Measurements from ENCODE around the gene ZNG1A.
"Not testable (repeated sequence)": the region's sequence is repeated elsewhere in the genome, so short reads cannot be mapped to it uniquely, and the experiment has no call there.

Gene ZNG1A

GRCh38 chr9:178970-179383, at the start of gene ZNG1A:
Gene ZNG1A (minus strand): TSS chr9:179056. CDS start chr9:178969, 87 bp downstream.
- DNase-seq, result peak; percentile 81

- no peak for DNase-seq
These were observed 49.0 kb upstream of the ZNG1A start for GRCh38 chr9:227860-228259.

DNA sequence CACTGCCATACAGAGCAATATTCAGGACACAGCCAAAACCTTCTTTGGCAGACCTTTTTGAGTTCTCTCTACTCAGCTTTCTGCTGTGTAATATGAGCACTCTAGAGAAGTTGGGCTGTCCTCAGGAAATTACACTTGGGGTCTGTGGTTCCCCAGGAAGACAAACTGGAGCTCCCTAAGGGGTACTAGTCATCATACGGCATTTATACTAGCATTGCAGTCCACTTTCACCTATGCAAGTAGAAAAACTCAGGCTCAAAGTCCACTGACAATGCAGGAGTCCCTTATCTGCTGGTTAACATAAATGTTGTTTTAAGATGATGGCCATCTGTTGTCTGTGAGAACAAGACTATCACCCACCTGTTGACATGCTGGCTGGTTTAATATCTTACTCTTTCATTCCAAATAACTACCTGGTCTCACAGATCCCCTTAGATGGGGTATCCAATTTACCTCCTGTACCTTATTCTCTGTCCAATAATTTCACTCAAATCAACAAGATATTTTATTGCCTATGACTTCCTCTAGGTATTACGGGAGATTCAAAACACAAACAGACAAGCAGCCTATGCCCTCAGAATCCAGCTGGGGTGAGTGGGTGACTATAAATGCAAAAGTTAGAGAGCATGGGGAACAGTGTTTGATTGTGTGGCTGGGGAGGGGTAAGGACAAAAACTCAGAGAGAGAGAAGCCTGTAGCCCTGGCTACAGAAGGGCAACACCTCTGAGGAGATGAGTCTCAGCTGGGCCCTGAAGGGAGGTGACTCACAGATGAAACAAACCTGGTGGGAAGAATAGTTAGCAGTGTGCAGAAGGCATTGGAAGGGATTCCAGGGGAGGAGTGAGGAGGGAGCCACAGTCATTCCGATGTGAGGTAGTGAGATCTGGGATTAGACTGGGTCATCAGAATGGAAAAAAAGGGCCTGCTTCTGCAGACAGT, 46.0 kb upstream of the ZNG1A start:
- no peak for DNase-seq

DNA sequence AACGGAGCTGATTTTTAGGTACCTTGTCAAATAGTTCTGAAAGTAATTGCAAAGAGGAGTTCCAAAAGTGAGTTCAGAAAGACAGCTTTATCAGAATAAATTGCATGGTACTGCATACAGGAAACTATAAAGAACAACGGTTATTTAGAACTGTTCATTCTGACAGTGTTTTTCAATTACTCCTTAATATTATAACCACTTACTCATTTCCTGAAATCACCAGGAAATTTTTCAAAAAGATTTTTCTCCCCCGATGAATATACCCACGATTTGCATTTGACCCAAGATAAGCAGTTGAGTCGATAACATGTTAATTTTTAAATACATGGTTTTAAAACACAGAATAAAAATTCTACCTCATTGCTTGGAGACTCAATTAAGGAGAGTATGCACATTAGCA, 45.2 kb upstream of the ZNG1A start:
- no peak for DNase-seq

- no peak for DNase-seq
These were observed 44.3 kb upstream of the ZNG1A start for GRCh38 chr9:223152-223551.

- no peak for DNase-seq
These were observed 43.3 kb upstream of the ZNG1A start for GRCh38 chr9:221989-222776.

GRCh38 chr9:219670-220365, 41.0 kb upstream of the ZNG1A start:
- no peak for DNase-seq

DNA sequence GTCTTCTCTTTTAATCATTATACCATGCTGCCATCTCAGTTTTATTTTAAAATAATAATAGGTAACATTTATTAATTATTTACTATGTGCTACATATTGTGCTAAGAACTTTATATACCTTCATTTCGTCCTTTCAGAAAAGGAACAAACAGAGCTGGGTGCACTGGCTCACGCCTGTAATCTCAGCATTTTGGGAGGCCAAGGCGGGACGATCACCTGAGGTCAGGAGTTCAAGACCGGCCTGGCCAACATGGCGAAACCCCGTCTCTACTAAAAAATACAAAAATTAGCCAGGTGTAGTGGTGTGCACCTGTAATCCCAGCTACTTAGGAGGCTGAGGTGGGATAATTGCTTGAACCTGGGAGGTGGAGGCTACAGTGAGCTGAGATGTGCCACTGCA, 40.2 kb upstream of the ZNG1A start:
- DNase-seq, result not testable (repeated sequence)

GRCh38 chr9:217950-218349, 39.1 kb upstream of the ZNG1A start:
- no peak for DNase-seq

DNA sequence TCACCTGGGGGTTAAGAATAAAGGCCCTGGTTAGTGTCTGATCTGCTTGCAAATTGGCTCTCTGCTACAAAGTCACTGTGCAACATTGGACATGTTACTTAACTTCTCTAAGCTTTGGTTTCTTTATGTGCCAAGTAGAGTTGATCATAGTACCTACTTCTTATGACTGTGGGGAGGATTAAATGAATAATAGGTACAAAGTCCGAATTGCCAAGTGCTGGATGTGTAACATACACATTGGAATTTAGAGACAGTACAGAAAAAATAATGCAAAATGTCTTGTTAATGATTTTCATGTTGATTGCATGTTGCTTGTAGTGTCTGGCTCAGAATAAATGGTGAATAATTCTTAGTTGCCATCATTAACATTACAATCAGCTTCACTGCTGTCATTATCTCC, 38.0 kb upstream of the ZNG1A start:
- no peak for DNase-seq

- DNase-seq, result peak; percentile 8
These were observed 36.8 kb upstream of the ZNG1A start for GRCh38 chr9:215631-216155.

DNA sequence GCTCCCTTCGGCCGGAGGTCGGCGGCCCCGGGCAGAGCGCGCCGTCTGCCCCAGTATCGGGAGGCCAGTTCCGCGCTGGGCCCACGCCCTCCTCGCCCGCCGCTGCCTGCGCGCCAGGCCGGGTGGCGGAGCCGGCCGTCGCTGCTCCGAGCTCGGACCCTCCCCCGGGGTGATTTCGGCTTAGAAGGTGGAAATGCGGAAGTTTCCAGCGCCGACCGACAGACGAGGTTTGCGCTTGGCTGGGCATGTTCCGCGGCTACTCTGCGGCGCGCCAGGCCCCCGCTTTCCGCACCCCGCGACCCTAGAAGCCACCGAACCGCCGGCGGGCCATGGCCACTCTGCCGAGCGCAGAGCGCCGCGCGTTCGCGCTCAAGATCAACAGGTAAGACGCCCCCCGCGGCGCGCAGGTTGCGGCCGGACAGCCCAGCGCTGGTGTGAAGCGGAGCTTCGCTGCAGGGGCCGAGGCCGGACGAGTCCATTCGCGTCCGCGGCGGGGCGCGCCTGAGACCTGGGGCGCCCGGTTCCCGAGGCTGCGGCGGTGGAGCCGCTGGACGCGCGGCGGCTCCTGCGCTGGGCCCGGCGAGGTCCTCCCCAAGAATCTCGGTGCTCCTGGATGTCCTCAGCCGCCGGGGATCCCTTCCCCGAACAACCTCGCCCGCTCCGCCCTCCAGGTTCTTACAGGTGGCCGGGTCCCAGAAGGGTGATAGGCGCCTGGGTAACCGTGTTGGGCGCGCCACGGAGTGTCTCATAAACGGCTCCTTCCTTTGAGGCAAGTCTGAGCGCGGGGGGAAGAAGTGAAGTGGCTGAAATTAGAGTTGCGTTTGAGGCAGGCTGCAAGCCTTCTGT, 36.0 kb upstream of the ZNG1A start, which contains the start of gene DOCK8:
Gene DOCK8 (plus strand): TSS at position 218 of the 846 bp plus-strand sequence. CDS start 112 bp downstream, at position 330.
- DNase-seq, result peak; percentile 74

- no peak for DNase-seq
These were observed 35.4 kb upstream of the ZNG1A start for GRCh38 chr9:214351-214647.

GRCh38 chr9:213901-214300, 35.0 kb upstream of the ZNG1A start:
- not testable (repeated sequence) for DNase-seq

DNA sequence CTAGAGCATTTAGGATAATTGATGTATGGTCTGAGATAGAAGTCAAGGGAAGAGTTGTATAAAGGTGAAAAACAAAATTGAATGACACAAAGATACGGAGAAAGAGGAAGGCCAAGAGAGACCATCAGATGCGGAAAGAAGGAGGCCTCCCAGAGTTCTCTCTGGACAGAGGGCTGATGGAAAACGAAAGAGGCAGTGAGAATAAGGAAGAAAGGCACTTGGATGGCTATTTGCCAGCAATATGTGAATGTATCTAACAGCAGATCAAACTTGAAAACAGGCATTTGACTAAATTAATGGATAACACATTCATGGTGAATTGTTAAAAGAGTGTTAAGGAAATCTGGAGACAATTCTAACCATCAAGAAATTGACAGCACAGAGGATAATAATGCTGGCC, 33.4 kb upstream of the ZNG1A start:
- no peak for DNase-seq

GRCh38 chr9:211557-211956, 32.7 kb upstream of the ZNG1A start:
- DNase-seq, result no peak

GRCh38 chr9:211036-211435, 32.2 kb upstream of the ZNG1A start:
- DNase-seq, result no peak

- DNase-seq, result no peak
These were observed 30.4 kb upstream of the ZNG1A start for GRCh38 chr9:209143-209758.

DNA sequence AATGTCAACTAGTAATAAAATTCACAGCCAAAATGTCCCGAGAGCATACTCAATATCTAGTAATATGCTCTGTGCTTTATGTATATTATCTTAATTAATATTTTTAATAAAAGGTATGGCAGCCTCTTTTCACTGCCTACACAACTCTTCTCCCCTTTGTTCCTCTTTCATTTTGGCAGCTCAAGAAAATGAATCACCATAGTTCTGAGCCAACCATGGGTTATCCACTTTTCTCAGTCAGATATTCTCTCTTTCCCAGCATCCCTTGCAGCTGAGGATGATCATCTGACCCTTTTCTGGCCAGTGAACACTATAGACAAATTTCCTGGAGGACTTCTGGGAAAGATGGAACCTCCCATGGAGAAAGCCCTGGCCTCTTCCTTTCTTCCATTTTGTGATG, 27.6 kb upstream of the ZNG1A start:
- DNase-seq, result no peak

DNA sequence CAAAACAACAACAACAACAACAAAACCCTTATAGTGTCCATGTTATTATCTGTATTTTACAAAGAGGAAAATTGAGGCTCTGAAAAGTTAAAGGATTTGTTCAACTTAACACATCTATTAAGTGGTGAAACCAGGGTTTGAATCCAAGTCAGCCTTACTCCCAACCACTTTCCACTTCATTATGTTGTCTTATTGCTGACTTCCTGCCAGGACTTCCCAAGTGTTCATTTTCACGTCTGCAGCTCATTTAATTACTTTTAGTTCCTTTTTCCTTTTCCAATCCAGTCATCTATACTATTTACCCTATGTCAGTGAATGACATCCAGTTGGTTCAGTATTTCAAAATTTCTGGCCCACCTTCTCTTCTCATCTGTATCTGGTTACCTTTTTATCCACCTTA, 20.7 kb upstream of the ZNG1A start:
- not testable (repeated sequence) for DNase-seq

- peak; percentile 26 for DNase-seq
These were observed 573 bp downstream of the ZNG1A start for GRCh38 chr9:178140-178825.
